Kidney (tissue), 14 donors: ENCODE results near the gene USP19. TPM values are rescaled to one million over a fixed set of nuclear protein-coding genes. Genes with fewer than 3 reads are reported as not detected.

ENCODE experiments used
- DNase-seq, 5 donors: peaks; one replicate each; pipeline ENCODE4 v3.0.0-alpha.2; 2013 to 2020
- FAIRE-seq: peaks from 2 replicates; lab custom pipeline; 2012; peaks lifted over from hg19 to GRCh38; lab: Jason Lieb, UNC
- H3K27ac ChIP-seq, 2 donors: one replicate each; pipeline ENCODE4 v1.7.0; 2013; ENCODE audit warnings: low read depth in 2 of 2, low read length in 2 of 2, inconsistent platforms in 1 of 2
- H3K27me3 ChIP-seq: one replicate; pipeline ENCODE4 v1.7.1; 2013; ENCODE audit warnings: low read length, inconsistent platforms; ENCODE audit not compliant: control insufficient read depth, insufficient read depth
- H3K36me3 ChIP-seq, 3 donors: one replicate each; pipeline versions ENCODE4 v1.7.0 to v1.7.1; 2013; ENCODE audit warnings: low read length in 3 of 3, control low read depth in 1 of 3, inconsistent platforms in 1 of 3; ENCODE audit not compliant: insufficient read depth in 3 of 3, control insufficient read depth in 2 of 3
- H3K4me1 ChIP-seq, 3 donors: one replicate each; pipeline versions ENCODE4 v1.7.0 to v1.7.1; 2013; ENCODE audit warnings: low read length in 3 of 3, inconsistent platforms in 1 of 3, low read depth in 1 of 3; ENCODE audit not compliant: control insufficient read depth in 2 of 3, insufficient read depth in 2 of 3
- H3K4me3 ChIP-seq, 3 donors: one replicate each; pipeline versions ENCODE4 v1.7.0 to v1.8.1; 2013; ENCODE audit warnings: low read length in 3 of 3, control low read depth in 1 of 3, inconsistent platforms in 1 of 3
- H3K9ac ChIP-seq, 3 donors: one replicate each; pipeline versions ENCODE4 v1.7.0 to v1.7.1; 2013; ENCODE audit warnings: low read length in 3 of 3, control low read depth in 1 of 3, inconsistent platforms in 1 of 3
- H3K9me3 ChIP-seq, 3 donors: one replicate each; pipeline versions ENCODE4 v1.7.0 to v1.7.1; 2013; ENCODE audit warnings: low read length in 3 of 3, control low read depth in 1 of 3, inconsistent platforms in 1 of 3; ENCODE audit not compliant: control insufficient read depth in 2 of 3, insufficient read depth in 1 of 3
- intact Hi-C: fragments of 100-400 bp; cut with DNase I; formaldehyde crosslinking; loops from one replicate; pipeline ENCODE4 v1.11.1; 2022
- polyA plus RNA-seq: library from polyadenylated mRNA; stranded (reverse); fragments of 350-450 nt; fragmentation: Illumina TruSeq; extraction: RNeasy Lipid Tissue Mini Kit (QIAGEN cat#74804); gene quantifications from one replicate; pipeline ENCODE4 v1.2.3, GENCODE V29; 2014; ENCODE audit warnings: low read depth, low replicate concordance; ENCODE audit not compliant: insufficient read depth
- total RNA-seq: library from RNA; stranded (reverse); fragmentation: NEBNext Ultra II Directional; extraction: Animal tissue kit (Norgen Biotek cat#: 25700); gene quantifications from one replicate; pipeline ENCODE4 v1.2.1, GENCODE V29; 2021
- TF ChIP-seq, protein P1 (sequence below): IDR thresholded peaks from 3 replicates; pipeline ENCODE4 v1.5.1; 2012; ENCODE audit warnings: mild to moderate bottlenecking, moderate library complexity, borderline replicate concordance; ENCODE audit not compliant: insufficient read depth; ENCODE audit errors: extremely low read depth
- donor health status: control.
- donor health status: control.
- donor health status: control.
- donor health status: control.
- donor health status: control.
- donor health status: DM: yes; HTN: yes; CAD: no.
- donor health status: Normal renal cell carcinoma (clear cell type).

Gene USP19
- total and polyA plus RNA-seq, 2 donors from 2014 or later = 29.3 to 67.2 TPM

DNA sequence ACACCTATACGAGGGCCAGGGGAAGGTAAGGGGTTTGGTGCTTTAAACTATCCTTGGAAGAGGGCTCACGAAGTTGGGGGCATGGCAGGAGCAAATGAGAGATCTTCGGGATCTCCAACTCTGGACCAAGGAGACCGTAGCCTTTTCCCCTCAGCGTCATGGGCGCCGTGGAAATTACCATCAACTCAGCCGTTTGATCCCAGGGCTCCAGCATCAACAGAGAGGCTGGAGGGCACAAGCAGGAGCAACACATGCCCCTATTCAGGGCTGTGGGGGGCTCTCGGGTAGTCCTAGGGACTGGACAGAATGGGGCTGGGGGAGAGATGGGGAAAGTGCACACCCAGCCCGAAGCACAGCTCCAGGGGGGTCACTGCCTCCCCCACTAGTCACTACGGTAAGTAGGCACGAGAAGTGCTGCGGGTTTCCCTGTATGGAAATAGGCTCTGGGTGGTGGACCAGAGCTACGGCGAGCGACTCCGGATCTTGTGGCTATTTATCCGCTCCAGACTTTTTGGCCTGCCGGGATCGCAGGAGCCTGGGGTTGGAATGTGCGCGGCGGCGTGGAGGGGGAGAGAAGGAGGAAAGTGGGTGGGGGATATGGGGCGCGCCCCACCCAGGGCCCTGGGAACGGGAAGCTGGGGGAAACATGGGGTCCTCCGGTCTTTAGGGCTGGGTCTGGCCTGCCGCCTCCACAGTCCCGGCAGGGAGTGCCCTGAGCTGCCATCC is 12.8 kb upstream of the USP19 start:
- Histone ChIP-seq H3K9ac (peak overlapping the region; percentile 64 to 74 (median 72)), H3K36me3 (peaks cover 0 to 24% (median 9%) of the 10 kb centered on the region in 3 donors), H3K27ac (peak overlapping the region; percentile 92 to 95), H3K9me3 (no peaks in the 10 kb centered on the region), H3K27me3 (no peaks in the 10 kb centered on the region), H3K4me3 (peak overlapping the region; percentile 86 to 95 (median 89)), H3K4me1 (peaks cover 2 to 26% (median 19%) of the 10 kb centered on the region in 3 donors)
- TF ChIP-seq, protein P1, sequence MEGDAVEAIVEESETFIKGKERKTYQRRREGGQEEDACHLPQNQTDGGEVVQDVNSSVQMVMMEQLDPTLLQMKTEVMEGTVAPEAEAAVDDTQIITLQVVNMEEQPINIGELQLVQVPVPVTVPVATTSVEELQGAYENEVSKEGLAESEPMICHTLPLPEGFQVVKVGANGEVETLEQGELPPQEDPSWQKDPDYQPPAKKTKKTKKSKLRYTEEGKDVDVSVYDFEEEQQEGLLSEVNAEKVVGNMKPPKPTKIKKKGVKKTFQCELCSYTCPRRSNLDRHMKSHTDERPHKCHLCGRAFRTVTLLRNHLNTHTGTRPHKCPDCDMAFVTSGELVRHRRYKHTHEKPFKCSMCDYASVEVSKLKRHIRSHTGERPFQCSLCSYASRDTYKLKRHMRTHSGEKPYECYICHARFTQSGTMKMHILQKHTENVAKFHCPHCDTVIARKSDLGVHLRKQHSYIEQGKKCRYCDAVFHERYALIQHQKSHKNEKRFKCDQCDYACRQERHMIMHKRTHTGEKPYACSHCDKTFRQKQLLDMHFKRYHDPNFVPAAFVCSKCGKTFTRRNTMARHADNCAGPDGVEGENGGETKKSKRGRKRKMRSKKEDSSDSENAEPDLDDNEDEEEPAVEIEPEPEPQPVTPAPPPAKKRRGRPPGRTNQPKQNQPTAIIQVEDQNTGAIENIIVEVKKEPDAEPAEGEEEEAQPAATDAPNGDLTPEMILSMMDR = no peak
- FAIRE-seq = no peak
- intact Hi-C loops = no loop called here
- peak; percentile 88 to 96 (median 93) for DNase-seq

DNA sequence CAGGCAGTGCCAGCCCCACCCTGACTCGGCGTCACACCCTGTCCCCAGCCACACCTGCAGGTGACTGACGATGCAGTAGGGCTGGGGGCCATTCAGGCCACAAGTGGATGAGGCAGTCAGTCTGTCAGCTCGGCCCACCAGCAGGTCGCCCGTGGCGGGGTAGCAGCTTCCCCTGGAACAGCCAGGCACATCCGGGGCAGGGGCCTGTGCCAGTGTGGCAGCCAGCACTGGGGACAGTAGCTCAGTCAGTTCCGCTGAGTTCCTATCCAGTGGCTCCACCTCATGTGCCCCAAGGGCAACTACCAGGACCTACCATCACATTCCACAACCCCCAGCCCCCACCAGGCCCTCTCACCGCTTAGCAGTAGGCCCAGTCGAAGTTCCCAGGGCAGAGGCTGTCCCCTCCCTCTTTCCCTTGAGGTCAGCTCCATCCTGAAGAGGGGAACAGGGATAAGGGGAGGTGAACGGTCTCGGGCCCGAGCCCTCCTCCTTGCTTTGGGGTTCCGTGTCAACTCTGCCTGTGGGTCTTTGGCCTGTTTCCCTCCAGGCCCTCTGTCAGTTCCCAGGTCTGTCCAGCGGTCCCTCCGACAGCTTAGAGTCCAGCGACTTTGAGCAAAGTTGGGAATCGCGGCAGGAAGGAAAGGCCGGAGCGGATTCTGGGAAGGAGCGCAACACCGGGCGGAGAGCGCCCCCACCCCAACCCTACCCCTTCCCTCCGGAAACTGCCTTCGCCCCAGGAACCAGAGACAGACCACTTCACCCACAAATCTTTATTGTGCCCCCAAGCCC is 12.0 kb upstream of the USP19 start, which contains the start of gene LAMB2:
Gene LAMB2 (minus strand): TSS at position 614 of the 789 bp plus-strand sequence. CDS start 183 bp downstream, at position 431.
- intact Hi-C loops = no loop called here
- H3K4me1 ChIP-seq = peaks cover 2 to 26% (median 19%) of the 10 kb centered on the region in 3 donors
- no peak for FAIRE-seq

DNA sequence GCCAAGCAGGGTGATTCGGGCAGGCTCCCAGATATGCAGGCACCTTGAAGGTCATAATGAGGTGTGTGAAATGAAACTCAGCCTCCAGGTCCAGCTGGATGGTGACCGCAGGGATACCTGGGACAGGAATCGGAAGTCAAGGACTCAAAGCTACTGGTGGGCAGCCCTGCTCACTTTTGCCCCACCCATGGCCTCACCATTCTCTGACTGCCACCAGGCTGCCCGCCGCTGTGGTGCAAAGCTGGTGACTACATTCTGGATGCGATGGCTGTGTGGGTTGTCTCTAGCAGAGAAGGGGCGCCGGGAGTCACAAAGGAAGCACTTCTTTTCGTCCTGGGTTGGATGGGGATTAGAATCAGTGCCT is 11.4 kb upstream of the USP19 start:
- Histone ChIP-seq H3K9ac (peak overlapping the region; percentile 64 to 97 (median 88)), H3K27me3 (no peaks in the 10 kb centered on the region), H3K4me3 (peak overlapping the region; percentile 86 to 95 (median 89)), H3K36me3 (peaks cover 0 to 29% (median 11%) of the 10 kb centered on the region in 3 donors), H3K27ac (peak overlapping the region; percentile 92 to 95), H3K4me1 (peaks cover 2 to 26% (median 19%) of the 10 kb centered on the region in 3 donors), H3K9me3 (no peaks in the 10 kb centered on the region)
- DNase-seq (no peak), FAIRE-seq (no peak)
- intact Hi-C loops = no loop called here
- TF ChIP-seq, protein P1 = no peak

More for the DNA sequence above, 12.0 kb upstream of the USP19 start, which contains the start of gene LAMB2:
- TF ChIP-seq, protein P1 = peak; percentile 18
- Histone ChIP-seq H3K36me3 (peaks cover 0 to 29% (median 11%) of the 10 kb centered on the region in 3 donors), H3K9ac (peak within 1 kb of the TSS; percentile 64 to 97 (median 88)), H3K9me3 (no peaks in the 10 kb centered on the region), H3K27me3 (no peaks in the 10 kb centered on the region), H3K4me3 (peak within 1 kb of the TSS; percentile 86 to 95 (median 89)), H3K27ac (peak within 1 kb of the TSS; percentile 92 to 95)
- DNase-seq = peak; percentile 80 to 93 (median 86)
